ENCODE data around the gene AGMO. TPM values are rescaled to one million over a fixed set of nuclear protein-coding genes. Genes with fewer than 3 reads are reported as not detected.

The AGMO gene
- total and polyA plus RNA-seq, 2 experiments from 2014 or later = 6.5 to 7.3 TPM

DNA sequence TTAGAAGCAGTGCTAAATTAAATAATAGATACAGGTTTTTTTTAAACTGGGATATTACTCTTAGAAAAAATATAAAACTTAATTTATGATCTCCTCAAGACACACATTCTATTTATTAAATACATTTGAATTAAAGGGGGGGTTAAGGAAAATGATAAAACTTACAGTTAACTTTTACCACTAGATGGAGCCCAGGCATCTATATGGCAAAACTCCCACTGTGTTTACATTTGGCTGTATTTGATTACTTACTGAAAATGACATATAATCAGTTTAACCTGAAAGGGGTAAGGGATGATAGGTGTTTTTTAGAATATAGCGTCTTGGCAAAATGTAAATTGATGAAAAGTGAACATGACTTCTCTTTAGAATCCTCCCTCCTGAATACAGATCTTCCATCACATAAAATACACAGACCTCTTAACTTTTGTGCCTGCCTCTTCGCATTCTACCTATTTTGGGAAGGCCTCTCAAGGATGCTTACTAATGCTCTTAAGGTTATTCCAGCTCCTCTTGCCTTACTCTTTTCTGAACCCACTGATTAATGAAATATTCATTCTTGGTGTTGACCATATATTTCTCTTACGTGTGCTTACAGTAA lies 235.7 kb downstream of the AGMO start:
- Histone ChIP-seq H3K27ac (no peak overlapping the region), H3K9me2 (replicated peaks; ENCODE audit: insufficient read depth) (no peaks in the 10 kb centered on the region), H3K9me3 (ENCODE audit: low read depth) (no peaks in the 10 kb centered on the region), H2AFZ (no peak overlapping the region), H4K20me1 (ENCODE audit: insufficient read depth, poor library complexity, severe bottlenecking) (no peaks in the 10 kb centered on the region), H3K36me3 (replicated peaks; ENCODE audit: insufficient read depth, low read depth) (no peaks in the 10 kb centered on the region), H3K27me3 (no peaks in the 10 kb centered on the region), H3K79me2 (no peaks in the 10 kb centered on the region), H3K4me3 (no peak overlapping the region), H3K4me1 (ENCODE audit: insufficient read depth) (no peaks in the 10 kb centered on the region), H3K4me2 (no peak overlapping the region)
- DNase-seq (ENCODE audit: low spot score) = peak; percentile 34
- WGBS (ENCODE audit: low lambda C conversion rate, missing lambda C conversion rate) = 68% methylated on average over 3 of the region's 3 CpGs
- TF ChIP-seq, protein P1, sequence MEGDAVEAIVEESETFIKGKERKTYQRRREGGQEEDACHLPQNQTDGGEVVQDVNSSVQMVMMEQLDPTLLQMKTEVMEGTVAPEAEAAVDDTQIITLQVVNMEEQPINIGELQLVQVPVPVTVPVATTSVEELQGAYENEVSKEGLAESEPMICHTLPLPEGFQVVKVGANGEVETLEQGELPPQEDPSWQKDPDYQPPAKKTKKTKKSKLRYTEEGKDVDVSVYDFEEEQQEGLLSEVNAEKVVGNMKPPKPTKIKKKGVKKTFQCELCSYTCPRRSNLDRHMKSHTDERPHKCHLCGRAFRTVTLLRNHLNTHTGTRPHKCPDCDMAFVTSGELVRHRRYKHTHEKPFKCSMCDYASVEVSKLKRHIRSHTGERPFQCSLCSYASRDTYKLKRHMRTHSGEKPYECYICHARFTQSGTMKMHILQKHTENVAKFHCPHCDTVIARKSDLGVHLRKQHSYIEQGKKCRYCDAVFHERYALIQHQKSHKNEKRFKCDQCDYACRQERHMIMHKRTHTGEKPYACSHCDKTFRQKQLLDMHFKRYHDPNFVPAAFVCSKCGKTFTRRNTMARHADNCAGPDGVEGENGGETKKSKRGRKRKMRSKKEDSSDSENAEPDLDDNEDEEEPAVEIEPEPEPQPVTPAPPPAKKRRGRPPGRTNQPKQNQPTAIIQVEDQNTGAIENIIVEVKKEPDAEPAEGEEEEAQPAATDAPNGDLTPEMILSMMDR (IDR thresholded peaks at IDR 0.05; ENCODE audit: poor library complexity) = peak; percentile 64
- TF ChIP-seq EZH2phosphoT487 (IDR thresholded peaks at IDR 0.05; ENCODE audit: low read depth, severe bottlenecking, unreplicated experiment) = no peak

DNA sequence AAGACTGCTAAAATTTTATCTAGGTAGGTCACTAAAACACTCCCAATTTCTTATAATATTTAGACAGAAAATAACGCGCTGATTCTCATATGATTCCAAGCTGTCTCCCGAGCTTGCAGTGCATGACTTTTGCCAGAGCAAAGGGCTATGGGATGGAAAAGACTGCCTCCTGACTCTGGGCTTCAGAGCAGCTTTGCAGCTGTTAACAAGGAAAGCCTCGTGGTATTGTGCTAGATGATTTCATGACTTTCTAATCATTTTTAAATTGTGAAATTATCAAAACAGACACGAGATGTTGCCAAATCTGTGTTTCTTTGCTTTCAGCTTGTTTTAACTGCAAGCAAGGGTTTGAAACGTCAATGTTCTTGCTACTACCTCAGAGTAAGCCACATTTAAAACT lies 238.3 kb downstream of the AGMO start:
- no peak overlapping the region for H3K4me2 ChIP-seq
- H3K9me2 ChIP-seq (replicated peaks; ENCODE audit: insufficient read depth) = no peaks in the 10 kb centered on the region
- no peak overlapping the region for H2AFZ ChIP-seq

DNA sequence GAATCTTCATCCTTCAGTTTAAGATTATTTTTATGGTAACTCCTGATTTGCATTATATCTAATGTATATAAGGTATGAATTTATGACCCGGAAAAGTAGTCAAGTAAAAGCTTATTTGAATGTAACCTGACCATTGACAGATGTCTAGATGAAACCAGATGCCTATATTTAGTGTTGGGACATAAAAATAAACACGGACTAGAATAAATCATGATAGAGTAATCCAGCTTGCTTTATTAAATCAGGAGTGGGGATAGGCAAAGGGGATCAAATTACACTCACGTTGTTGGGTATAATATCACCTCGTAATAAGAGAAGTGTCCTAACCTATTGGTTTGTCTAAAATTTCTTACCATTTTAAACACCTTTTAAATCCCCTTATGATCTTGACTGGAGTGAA lies 244.6 kb downstream of the AGMO start:
- Histone ChIP-seq H3K4me2 (no peak overlapping the region), H3K4me1 (ENCODE audit: insufficient read depth) (no peaks in the 10 kb centered on the region), H2AFZ (no peak overlapping the region), H3K4me3 (no peak overlapping the region), H3K79me2 (no peaks in the 10 kb centered on the region), H3K36me3 (replicated peaks; ENCODE audit: insufficient read depth, low read depth) (no peaks in the 10 kb centered on the region), H3K27me3 (no peaks in the 10 kb centered on the region), H3K9me2 (replicated peaks; ENCODE audit: insufficient read depth) (no peaks in the 10 kb centered on the region), H3K27ac (no peak overlapping the region), H4K20me1 (ENCODE audit: insufficient read depth, poor library complexity, severe bottlenecking) (no peaks in the 10 kb centered on the region), H3K9me3 (ENCODE audit: low read depth) (no peaks in the 10 kb centered on the region)
- DNase-seq (ENCODE audit: low spot score) = no peak
- TF ChIP-seq EZH2phosphoT487 (IDR thresholded peaks at IDR 0.05; ENCODE audit: low read depth, severe bottlenecking, unreplicated experiment) (no peak), EZH2 (IDR thresholded peaks at IDR 0.05; ENCODE audit: borderline replicate concordance) (no peak)
- TF ChIP-seq, protein P1 (IDR thresholded peaks at IDR 0.05; ENCODE audit: poor library complexity) = no peak
- WGBS (ENCODE audit: low lambda C conversion rate, missing lambda C conversion rate) = 86% methylated on average over 4 of the region's 4 CpGs

More for the DNA sequence above, 238.3 kb downstream of the AGMO start:
- Histone ChIP-seq H3K79me2 (no peaks in the 10 kb centered on the region), H3K27ac (no peak overlapping the region), H3K27me3 (no peaks in the 10 kb centered on the region), H3K36me3 (replicated peaks; ENCODE audit: insufficient read depth, low read depth) (no peaks in the 10 kb centered on the region), H3K9me3 (ENCODE audit: low read depth) (no peaks in the 10 kb centered on the region), H3K4me3 (no peak overlapping the region), H4K20me1 (ENCODE audit: insufficient read depth, poor library complexity, severe bottlenecking) (no peaks in the 10 kb centered on the region), H3K4me1 (ENCODE audit: insufficient read depth) (no peaks in the 10 kb centered on the region)
- TF ChIP-seq EZH2phosphoT487 (IDR thresholded peaks at IDR 0.05; ENCODE audit: low read depth, severe bottlenecking, unreplicated experiment) = no peak
- TF ChIP-seq, protein P1 (IDR thresholded peaks at IDR 0.05; ENCODE audit: poor library complexity) = no peak
- no peak for TF ChIP-seq EZH2 (IDR thresholded peaks at IDR 0.05; ENCODE audit: borderline replicate concordance)
- 73% methylated on average over 6 of the region's 6 CpGs for WGBS (ENCODE audit: low lambda C conversion rate, missing lambda C conversion rate)
- no peak for DNase-seq (ENCODE audit: low spot score)

Measured in hepatocyte (in vitro differentiated cells).